Tibial nerve (tissue), 4 donors: ENCODE results near the gene MAD2L1.
"Not testable (repeated sequence)": the region's sequence is repeated elsewhere in the genome, so short reads cannot be mapped to it uniquely, and the experiment has no call there.

Source experiments
- EP300 ChIP-seq, 2 donors: sonication (generic); formaldehyde crosslinking; IDR thresholded peaks; one replicate each; pipeline ENCODE4 v1.6.1; 2017; ENCODE audit warnings: antibody characterized with exemption in 2 of 2, mild to moderate bottlenecking in 1 of 2
- POLR2A ChIP-seq, 2 donors: fragments of 450-650 bp; IDR thresholded peaks; one replicate each; pipeline ENCODE4 v1.6.1; 2017; ENCODE audit warnings: antibody characterized with exemption in 2 of 2, mild to moderate bottlenecking in 2 of 2, moderate library complexity in 2 of 2
- TF ChIP-seq, protein P1 (sequence below), 5 experiments: fragments of 200-600 bp in 3 of 5; fragments of 450-650 bp in 2 of 5; sonication (generic) in 3 of 5; IDR thresholded peaks; one replicate each; pipeline ENCODE4 v1.5.1; 2016 to 2019; ENCODE audit warnings: antibody characterized with exemption in 5 of 5, mild to moderate bottlenecking in 3 of 5, moderate library complexity in 2 of 5

DNA sequence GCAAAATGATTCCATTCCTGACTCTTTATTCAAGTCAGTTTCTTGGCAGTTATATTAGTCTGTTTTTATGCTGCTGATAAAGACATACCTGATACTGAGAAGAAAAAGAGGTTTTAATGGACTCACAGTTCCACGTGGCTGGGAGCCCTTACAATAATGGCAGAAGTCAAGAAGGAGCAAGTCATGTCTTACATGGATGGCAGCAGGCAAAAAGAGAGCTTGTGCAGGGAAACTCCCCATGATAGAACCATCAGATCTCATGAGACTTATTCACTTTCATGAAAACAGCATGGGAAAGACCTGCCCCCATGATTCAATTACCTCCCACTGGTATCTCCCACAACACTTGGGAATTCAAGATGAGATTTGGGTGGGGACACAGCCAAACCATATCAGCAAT, 21.4 kb upstream of the MAD2L1 start:
- TF ChIP-seq, protein P1, sequence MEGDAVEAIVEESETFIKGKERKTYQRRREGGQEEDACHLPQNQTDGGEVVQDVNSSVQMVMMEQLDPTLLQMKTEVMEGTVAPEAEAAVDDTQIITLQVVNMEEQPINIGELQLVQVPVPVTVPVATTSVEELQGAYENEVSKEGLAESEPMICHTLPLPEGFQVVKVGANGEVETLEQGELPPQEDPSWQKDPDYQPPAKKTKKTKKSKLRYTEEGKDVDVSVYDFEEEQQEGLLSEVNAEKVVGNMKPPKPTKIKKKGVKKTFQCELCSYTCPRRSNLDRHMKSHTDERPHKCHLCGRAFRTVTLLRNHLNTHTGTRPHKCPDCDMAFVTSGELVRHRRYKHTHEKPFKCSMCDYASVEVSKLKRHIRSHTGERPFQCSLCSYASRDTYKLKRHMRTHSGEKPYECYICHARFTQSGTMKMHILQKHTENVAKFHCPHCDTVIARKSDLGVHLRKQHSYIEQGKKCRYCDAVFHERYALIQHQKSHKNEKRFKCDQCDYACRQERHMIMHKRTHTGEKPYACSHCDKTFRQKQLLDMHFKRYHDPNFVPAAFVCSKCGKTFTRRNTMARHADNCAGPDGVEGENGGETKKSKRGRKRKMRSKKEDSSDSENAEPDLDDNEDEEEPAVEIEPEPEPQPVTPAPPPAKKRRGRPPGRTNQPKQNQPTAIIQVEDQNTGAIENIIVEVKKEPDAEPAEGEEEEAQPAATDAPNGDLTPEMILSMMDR (IDR thresholded peaks at IDR 0.05): not testable (repeated sequence)
- not testable (repeated sequence) for TF ChIP-seq POLR2A, EP300 (IDR thresholded peaks at IDR 0.05)
